ENCODE results near the gene PDE10A.

DNA sequence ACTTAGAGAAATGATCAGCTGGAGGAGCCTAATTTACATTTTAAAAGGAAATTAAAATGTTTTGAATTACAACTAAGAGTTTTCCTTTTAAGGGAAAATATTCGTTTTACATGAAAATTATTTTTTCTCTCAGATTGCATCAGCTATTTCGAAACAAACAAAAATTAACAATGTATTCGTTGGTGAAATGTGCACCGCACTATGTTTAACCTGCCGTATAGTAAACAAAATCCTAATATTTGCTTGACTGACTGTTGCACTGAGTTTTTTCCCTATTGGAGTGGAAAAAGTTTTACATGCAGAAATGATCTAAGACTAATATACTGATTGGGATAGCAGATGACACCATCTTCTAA is 5.7 kb downstream of the PDE10A start:
- TF ChIP-seq CTCF (IDR thresholded peaks at IDR 0.05; ENCODE audit: borderline replicate concordance, extremely low read depth, low read length, poor library complexity, severe bottlenecking) (no peak), EZH2 (IDR thresholded peaks at IDR 0.05; ENCODE audit: borderline replicate concordance, low read depth, low read length, severe bottlenecking) (no peak)

Data from DND-41 (cell line).